Vagina (tissue), 2 donors: Measurements from ENCODE around the gene SFMBT2.

Experiments used
- POLR2A ChIP-seq, 2 donors: fragments of 450-650 bp; IDR thresholded peaks; one replicate each; pipeline ENCODE4 v1.6.1; 2017; ENCODE audit warnings: antibody characterized with exemption in 2 of 2, mild to moderate bottlenecking in 2 of 2, moderate library complexity in 2 of 2
- POLR2AphosphoS5 ChIP-seq, 2 donors: sonication (generic); formaldehyde crosslinking; IDR thresholded peaks; one replicate each; pipeline ENCODE4 v1.9.0; 2017; ENCODE audit warnings: antibody characterized with exemption in 2 of 2, mild to moderate bottlenecking in 2 of 2, low read depth in 1 of 2; ENCODE audit not compliant: insufficient read depth in 1 of 2
- TF ChIP-seq, protein P1 (sequence below), 3 experiments: fragments of 450-650 bp in 2 of 3; fragments of 200-600 bp in 1 of 3; sonication (generic) in 1 of 3; IDR thresholded peaks; one replicate each; pipeline ENCODE4 v1.5.1; 2017 to 2019; ENCODE audit warnings: antibody characterized with exemption in 3 of 3, mild to moderate bottlenecking in 2 of 3, moderate library complexity in 2 of 3

DNA sequence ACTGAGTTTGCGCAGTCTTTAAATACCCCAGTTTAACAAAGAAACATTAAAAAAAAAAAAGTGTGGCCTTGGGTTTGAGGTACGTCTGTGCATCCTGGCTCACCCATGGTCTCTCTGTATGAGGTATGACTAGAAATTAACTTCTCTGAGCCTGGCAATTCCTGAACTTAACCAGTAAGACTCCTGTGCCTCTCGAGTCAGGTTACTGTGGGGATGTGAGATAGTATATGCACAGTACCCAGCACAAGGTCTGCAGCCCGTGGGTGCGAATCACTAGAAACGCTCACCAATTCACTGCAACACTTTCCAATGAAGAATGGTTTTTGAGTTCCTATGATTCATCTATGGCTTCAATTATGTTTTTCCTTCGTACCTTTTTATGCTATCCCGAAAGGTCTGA, 149.9 kb downstream of the SFMBT2 start:
- TF ChIP-seq POLR2A (IDR thresholded peaks at IDR 0.05) = no peak
- TF ChIP-seq, protein P1, sequence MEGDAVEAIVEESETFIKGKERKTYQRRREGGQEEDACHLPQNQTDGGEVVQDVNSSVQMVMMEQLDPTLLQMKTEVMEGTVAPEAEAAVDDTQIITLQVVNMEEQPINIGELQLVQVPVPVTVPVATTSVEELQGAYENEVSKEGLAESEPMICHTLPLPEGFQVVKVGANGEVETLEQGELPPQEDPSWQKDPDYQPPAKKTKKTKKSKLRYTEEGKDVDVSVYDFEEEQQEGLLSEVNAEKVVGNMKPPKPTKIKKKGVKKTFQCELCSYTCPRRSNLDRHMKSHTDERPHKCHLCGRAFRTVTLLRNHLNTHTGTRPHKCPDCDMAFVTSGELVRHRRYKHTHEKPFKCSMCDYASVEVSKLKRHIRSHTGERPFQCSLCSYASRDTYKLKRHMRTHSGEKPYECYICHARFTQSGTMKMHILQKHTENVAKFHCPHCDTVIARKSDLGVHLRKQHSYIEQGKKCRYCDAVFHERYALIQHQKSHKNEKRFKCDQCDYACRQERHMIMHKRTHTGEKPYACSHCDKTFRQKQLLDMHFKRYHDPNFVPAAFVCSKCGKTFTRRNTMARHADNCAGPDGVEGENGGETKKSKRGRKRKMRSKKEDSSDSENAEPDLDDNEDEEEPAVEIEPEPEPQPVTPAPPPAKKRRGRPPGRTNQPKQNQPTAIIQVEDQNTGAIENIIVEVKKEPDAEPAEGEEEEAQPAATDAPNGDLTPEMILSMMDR (IDR thresholded peaks at IDR 0.05) = no peak
- no peak for TF ChIP-seq POLR2AphosphoS5 (IDR thresholded peaks at IDR 0.05; ENCODE audit: insufficient read depth in 1 of 2, low read depth in 1 of 2)
